Testis (tissue), 3 donors: Measurements from ENCODE around the gene DSP. TPM values are rescaled to one million over a fixed set of nuclear protein-coding genes. Genes with fewer than 3 reads are reported as not detected.

Source experiments
- DNase-seq: peaks from one replicate; pipeline ENCODE4 v3.0.0-alpha.2; 2019
- H3K27ac ChIP-seq, 2 donors: fragments of 200-600 bp; sonication (generic); one replicate each; pipeline ENCODE4 v1.5.1; 2019
- H3K27me3 ChIP-seq: fragments of 200-600 bp; sonication (generic); one replicate; pipeline ENCODE4 v1.5.1; 2019
- H3K36me3 ChIP-seq: fragments of 200-600 bp; sonication (generic); one replicate; pipeline ENCODE4 v1.5.1; 2017; ENCODE audit warnings: low read depth; ENCODE audit errors: missing control alignments
- H3K4me1 ChIP-seq: fragments of 200-600 bp; sonication (generic); one replicate; pipeline ENCODE4 v1.5.1; 2019
- H3K4me3 ChIP-seq, 2 donors: fragments of 200-600 bp; sonication (generic); one replicate each; pipeline ENCODE4 v1.5.1; 2017 to 2019
- H3K9me3 ChIP-seq: fragments of 200-600 bp; sonication (generic); one replicate; pipeline ENCODE4 v1.5.1; 2017
- CTCF ChIP-seq, 3 experiments: fragments of 450-650 bp in 2 of 3; fragments of 200-600 bp in 1 of 3; sonication (generic) in 1 of 3; IDR thresholded peaks; one replicate each; pipeline ENCODE4 v1.5.1; 2016 to 2019; ENCODE audit warnings: antibody characterized with exemption in 3 of 3, mild to moderate bottlenecking in 2 of 3, moderate library complexity in 1 of 3
- POLR2A ChIP-seq: fragments of 450-650 bp; IDR thresholded peaks from one replicate; pipeline ENCODE4 v1.6.1; 2017; ENCODE audit warnings: antibody characterized with exemption, mild to moderate bottlenecking, moderate library complexity
- WGBS, 2 donors: methylation state at CpG; one replicate each; pipeline ENCODE4 v1.1.5; 2018; 5-methylcytosine and 5-hydroxymethylcytosine counted together
- intact Hi-C: fragments of 100-400 bp; cut with DNase I; formaldehyde crosslinking; loops from one replicate; pipeline ENCODE4 v1.15.1; 2023; ENCODE audit warnings: low total_unique reads
- polyA plus RNA-seq: library from polyadenylated mRNA; stranded (reverse); fragments of 350-450 nt; fragmentation: Illumina TruSeq; extraction: RNeasy Lipid Tissue Mini Kit (QIAGEN cat#74804); gene quantifications from one replicate; pipeline ENCODE4 v1.2.3, GENCODE V29; 2014; ENCODE audit warnings: low read depth, low replicate concordance; ENCODE audit not compliant: insufficient read depth
- total RNA-seq, 2 donors: library from RNA; depleted of rRNA; stranded (reverse); fragments of >200 nt; gene quantifications; one replicate each; pipeline ENCODE4 v1.2.3, GENCODE V29; 2016

Gene DSP
- total and polyA plus RNA-seq, 3 donors from 2014 or later: 3.6 to 4.5 (median 4.1) TPM

DNA sequence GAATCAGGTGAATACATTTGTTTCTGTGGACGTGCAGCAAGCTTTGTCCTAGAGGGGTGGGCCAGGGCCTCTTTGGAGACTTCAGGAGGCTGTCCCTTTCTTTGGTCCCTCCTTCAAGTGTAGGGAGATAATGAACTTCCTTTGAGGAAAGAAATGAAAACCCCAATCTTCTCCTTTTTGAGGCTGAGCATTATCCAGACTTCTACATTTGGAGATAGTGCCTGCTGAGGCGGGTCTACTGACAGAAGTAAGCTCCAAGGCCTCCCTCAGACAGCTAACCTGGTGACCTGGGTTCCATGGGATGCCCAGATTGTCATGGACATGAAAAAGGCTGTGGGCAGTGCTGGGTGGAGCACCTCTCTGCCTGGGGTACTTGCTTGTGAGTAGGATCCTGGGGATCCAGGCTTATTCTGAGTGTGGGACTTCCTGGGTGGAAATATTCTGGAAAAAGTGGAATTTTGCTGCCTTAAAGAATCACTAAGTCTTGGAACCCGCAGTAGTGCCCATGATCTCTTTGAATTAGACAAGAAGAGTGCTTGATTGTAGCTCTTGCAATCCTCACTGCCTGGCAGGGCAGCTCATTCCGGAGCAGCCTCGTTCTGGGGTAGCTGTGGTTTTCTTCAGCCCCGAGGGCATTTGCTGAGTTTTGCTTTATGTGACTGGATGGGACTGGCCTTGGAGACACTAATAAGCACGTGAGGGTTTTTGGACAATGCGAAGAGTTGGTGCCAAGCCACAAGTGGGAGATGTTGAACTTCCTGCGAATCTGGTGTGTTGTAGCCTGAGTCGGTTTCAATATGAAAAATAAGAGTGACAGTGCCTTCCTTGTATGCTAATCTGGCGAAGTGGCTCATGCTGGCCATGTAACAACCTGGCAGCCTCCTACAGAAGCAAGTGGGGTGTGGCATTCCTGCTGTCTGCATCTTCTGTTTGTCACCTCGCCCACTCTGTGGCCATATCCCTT is 76.6 kb downstream of the DSP start:
- Histone ChIP-seq H3K27me3 (no peaks in the 10 kb centered on the region), H3K4me1 (peaks cover 4% of the 10 kb centered on the region), H3K4me3 (no peak overlapping the region), H3K9me3 (no peaks in the 10 kb centered on the region), H3K36me3 (no peaks in the 10 kb centered on the region), H3K27ac (no peak overlapping the region)
- intact Hi-C loops: loop anchor here (10.0 kb wide), 1 partner anchor 343 kb away; no protein-coding TSS in a partner anchor
- 43% methylated on average over 12 of the region's 12 CpGs for WGBS, 2 donors
- TF ChIP-seq POLR2A: no peak
- no peak for TF ChIP-seq CTCF (IDR thresholded peaks at IDR 0.05)
- peak; percentile 70 for DNase-seq

DNA sequence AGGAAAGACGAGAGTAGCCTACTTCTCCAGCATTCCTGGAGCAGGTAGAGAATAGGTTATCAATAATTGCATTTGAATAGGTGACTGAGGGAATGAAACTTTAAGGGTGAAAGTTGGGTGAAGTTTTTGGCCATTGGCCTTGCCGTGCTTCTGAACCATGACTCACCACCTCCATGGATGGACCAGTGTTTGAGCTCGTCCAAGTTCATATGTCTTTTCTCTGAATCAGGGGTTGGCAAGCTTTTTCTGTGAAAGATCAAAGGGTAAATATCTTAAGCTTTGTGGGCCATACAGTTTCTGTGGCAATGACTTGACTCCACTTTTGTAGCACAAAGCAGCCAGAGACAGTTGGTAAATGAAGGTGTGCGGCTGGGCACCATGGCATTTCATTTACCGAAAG is 80.3 kb downstream of the DSP start:
- no peaks in the 10 kb centered on the region for H3K36me3 ChIP-seq
- no peak for DNase-seq
- intact Hi-C loops: no loop called here
- no peaks in the 10 kb centered on the region for H3K27me3 ChIP-seq
- 92 to 98% methylated on average over 5 of the region's 5 CpGs for WGBS, 2 donors
- no peaks in the 10 kb centered on the region for H3K9me3 ChIP-seq
- H3K4me3 ChIP-seq: no peak overlapping the region
- no peak for TF ChIP-seq CTCF (IDR thresholded peaks at IDR 0.05)
- TF ChIP-seq POLR2A: no peak
- no peak overlapping the region for H3K27ac ChIP-seq
- no peaks in the 10 kb centered on the region for H3K4me1 ChIP-seq

- DNase-seq: no peak
Observed at GRCh38 chr6:7624796-7625710, 83.6 kb downstream of the DSP start.

DNA sequence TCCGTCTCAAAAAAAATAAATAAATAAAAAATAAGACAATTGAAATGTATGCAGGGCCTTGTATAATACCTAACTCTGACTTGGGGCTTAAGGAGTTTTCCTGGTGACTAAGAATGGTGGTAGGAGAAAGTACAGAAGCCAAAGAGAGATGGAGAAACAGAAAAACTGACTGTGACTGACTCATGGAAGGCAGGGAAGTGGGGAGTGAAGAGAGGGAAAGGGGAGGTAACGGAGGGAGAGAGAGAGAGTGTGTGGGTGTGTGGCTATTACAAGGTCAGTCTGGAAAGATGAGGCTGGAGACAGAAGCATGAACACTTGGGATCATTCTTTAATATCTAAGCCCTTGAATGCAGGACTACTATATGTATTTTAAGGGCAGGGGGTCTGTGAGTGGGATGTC is 87.0 kb downstream of the DSP start:
- intact Hi-C loops: no loop called here
- Histone ChIP-seq H3K9me3 (no peaks in the 10 kb centered on the region), H3K27ac (no peak overlapping the region), H3K27me3 (no peaks in the 10 kb centered on the region), H3K4me1 (no peaks in the 10 kb centered on the region), H3K36me3 (no peaks in the 10 kb centered on the region), H3K4me3 (no peak overlapping the region)
- DNase-seq: no peak
- WGBS, 2 donors: 81 to 87% methylated on average over 2 of the region's 2 CpGs
- TF ChIP-seq CTCF (IDR thresholded peaks at IDR 0.05) (no peak), POLR2A (no peak)

More at GRCh38 chr6:7624796-7625710, 83.6 kb downstream of the DSP start:
- Histone ChIP-seq H3K9me3 (no peaks in the 10 kb centered on the region), H3K4me1 (no peaks in the 10 kb centered on the region), H3K27ac (no peak overlapping the region), H3K4me3 (no peak overlapping the region), H3K36me3 (no peaks in the 10 kb centered on the region), H3K27me3 (no peaks in the 10 kb centered on the region)
- WGBS, 2 donors: 75 to 78% methylated on average over 4 of the region's 4 CpGs
- intact Hi-C loops: no loop called here
- TF ChIP-seq CTCF (IDR thresholded peaks at IDR 0.05): no peak
- no peak for TF ChIP-seq POLR2A
